DND-41 (cell line): Measurements from ENCODE around the gene RING1.

Experiments used
- ATAC-seq: fragments of 200-7000 bp; cut with Tn5 transposase; 3 replicates; pipeline ENCODE4 v1.9.1; 2021; ENCODE audit warnings: low read depth; ENCODE audit not compliant: insufficient read depth
- DNase-seq: peaks from one replicate; pipeline ENCODE4 v3.0.0-alpha.2; 2020
- H2AFZ ChIP-seq: 2 replicates; pipeline ENCODE4 v1.6.0; 2012; ENCODE audit warnings: low read depth, low read length
- H3K27ac ChIP-seq: 2 replicates; pipeline ENCODE4 v1.5.1; 2012; ENCODE audit warnings: low read length, inconsistent platforms
- H3K27me3 ChIP-seq: fragments of 200-600 bp; sonication (generic); 2 replicates; pipeline ENCODE4 v1.6.0; 2012; ENCODE audit warnings: low read length, mild to moderate bottlenecking, inconsistent platforms; ENCODE audit not compliant: insufficient read depth, poor library complexity
- H3K36me3 ChIP-seq: 2 replicates; pipeline ENCODE4 v1.5.1; 2012; ENCODE audit warnings: low read length, inconsistent platforms; ENCODE audit not compliant: insufficient read depth
- H3K4me1 ChIP-seq: 2 replicates; pipeline ENCODE4 v1.5.1; 2012; ENCODE audit warnings: mild to moderate bottlenecking, low read length; ENCODE audit not compliant: insufficient read depth
- H3K4me2 ChIP-seq: 2 replicates; pipeline ENCODE4 v1.6.0; 2012; ENCODE audit warnings: mild to moderate bottlenecking, moderate library complexity, low read length, inconsistent platforms; ENCODE audit not compliant: insufficient read depth
- H3K4me3 ChIP-seq, 2 experiments: fragments of 200-600 bp in 1 of 2; shearing (Covaris generic) in 1 of 2; 2 replicates each; pipeline ENCODE4 v1.5.1; 2012 to 2016; ENCODE audit warnings: inconsistent platforms in 2 of 2, low read length in 2 of 2, mild to moderate bottlenecking in 2 of 2, low read depth in 1 of 2, moderate library complexity in 1 of 2
- H3K79me2 ChIP-seq: 2 replicates; pipeline ENCODE4 v1.6.0; 2012; ENCODE audit warnings: low read length, inconsistent platforms; ENCODE audit not compliant: insufficient read depth
- H3K9ac ChIP-seq: 2 replicates; pipeline ENCODE4 v1.6.0; 2012; ENCODE audit warnings: low read depth, mild to moderate bottlenecking, inconsistent platforms, low read length, moderate library complexity
- H3K9me3 ChIP-seq: 2 replicates; pipeline ENCODE4 v1.5.1; 2012; ENCODE audit warnings: low read length, moderate library complexity, mild to moderate bottlenecking, inconsistent platforms; ENCODE audit not compliant: insufficient read depth, severe bottlenecking
- H4K20me1 ChIP-seq: 2 replicates; pipeline ENCODE4 v1.6.0; 2012; ENCODE audit warnings: low read length; ENCODE audit not compliant: insufficient read depth
- EZH2 ChIP-seq: IDR thresholded peaks from 3 replicates; pipeline ENCODE4 v1.6.1; 2012; ENCODE audit warnings: borderline replicate concordance, low read depth, mild to moderate bottlenecking, moderate library complexity, low read length, inconsistent platforms; ENCODE audit not compliant: severe bottlenecking
- TF ChIP-seq, protein P1 (sequence below): IDR thresholded peaks from 2 replicates; pipeline ENCODE4 v1.5.1; 2012; ENCODE audit warnings: borderline replicate concordance, low read length, moderate library complexity, mild to moderate bottlenecking; ENCODE audit not compliant: poor library complexity, severe bottlenecking; ENCODE audit errors: extremely low read depth

Gene RING1

GRCh38 chr6:33166811-33167210, 41.5 kb upstream of the RING1 start:
- Histone ChIP-seq H3K79me2 (no peaks in the 10 kb centered on the region), H3K4me1 (peaks cover 3% of the 10 kb centered on the region), H3K27ac (no peak overlapping the region), H3K4me3 (no peak overlapping the region), H3K9ac (no peak overlapping the region), H3K9me3 (no peaks in the 10 kb centered on the region), H3K4me2 (no peak overlapping the region), H3K36me3 (no peaks in the 10 kb centered on the region), H4K20me1 (no peaks in the 10 kb centered on the region), H2AFZ (no peak overlapping the region), H3K27me3 (no peaks in the 10 kb centered on the region)
- ATAC-seq (no peak), DNase-seq (no peak)
- TF ChIP-seq, protein P1, sequence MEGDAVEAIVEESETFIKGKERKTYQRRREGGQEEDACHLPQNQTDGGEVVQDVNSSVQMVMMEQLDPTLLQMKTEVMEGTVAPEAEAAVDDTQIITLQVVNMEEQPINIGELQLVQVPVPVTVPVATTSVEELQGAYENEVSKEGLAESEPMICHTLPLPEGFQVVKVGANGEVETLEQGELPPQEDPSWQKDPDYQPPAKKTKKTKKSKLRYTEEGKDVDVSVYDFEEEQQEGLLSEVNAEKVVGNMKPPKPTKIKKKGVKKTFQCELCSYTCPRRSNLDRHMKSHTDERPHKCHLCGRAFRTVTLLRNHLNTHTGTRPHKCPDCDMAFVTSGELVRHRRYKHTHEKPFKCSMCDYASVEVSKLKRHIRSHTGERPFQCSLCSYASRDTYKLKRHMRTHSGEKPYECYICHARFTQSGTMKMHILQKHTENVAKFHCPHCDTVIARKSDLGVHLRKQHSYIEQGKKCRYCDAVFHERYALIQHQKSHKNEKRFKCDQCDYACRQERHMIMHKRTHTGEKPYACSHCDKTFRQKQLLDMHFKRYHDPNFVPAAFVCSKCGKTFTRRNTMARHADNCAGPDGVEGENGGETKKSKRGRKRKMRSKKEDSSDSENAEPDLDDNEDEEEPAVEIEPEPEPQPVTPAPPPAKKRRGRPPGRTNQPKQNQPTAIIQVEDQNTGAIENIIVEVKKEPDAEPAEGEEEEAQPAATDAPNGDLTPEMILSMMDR = no peak
- no peak for TF ChIP-seq EZH2

DNA sequence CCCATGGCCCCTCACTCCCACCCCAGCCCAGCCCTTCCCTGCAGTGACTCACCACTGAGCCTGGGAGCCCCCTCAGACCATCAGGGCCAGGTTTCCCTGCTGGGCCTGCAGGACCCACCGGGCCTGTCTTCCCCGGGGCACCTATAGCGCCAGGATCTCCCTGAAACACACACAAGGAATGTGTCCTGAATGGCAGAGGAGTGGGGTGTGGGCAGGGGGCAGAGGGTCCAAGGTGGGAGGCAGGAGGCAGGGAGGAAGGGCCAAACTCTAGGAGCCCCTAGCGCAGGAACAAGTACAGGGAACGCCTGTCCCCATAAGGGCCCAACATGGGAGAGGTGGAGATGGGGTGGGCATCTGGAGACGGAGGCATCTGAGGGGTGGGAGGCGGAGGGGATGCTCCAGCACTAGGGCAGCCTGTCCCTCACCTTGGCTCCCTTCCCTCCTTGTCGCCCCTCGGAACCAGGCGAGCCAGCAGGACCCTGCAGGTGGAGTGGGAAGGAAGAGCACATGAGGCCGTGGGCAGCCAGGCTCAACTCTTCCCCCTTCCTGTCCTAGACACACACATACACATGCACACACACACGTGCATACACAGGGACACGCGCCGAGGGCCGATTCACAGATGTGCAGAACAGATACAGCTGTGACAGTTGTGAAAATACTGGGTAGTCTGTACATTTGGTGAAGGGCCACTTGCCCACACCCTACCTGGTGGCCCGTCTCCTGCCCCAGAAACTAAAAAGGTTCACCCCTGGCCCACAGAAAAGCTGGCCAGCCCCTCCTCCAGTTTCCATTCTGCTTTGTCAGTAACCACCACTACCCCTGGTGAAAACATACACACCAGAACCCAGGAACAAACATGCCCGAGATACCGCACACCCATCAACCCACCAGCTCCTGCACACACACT, 40.7 kb upstream of the RING1 start:
- H3K79me2 ChIP-seq = no peaks in the 10 kb centered on the region
- H3K4me2 ChIP-seq = no peak overlapping the region
- H3K36me3 ChIP-seq = no peaks in the 10 kb centered on the region
- DNase-seq (no peak), ATAC-seq (no peak)
- no peaks in the 10 kb centered on the region for H3K27me3 ChIP-seq
- no peaks in the 10 kb centered on the region for H3K9me3 ChIP-seq
- no peak overlapping the region for H3K9ac ChIP-seq
- no peak overlapping the region for H3K4me3 ChIP-seq
- no peaks in the 10 kb centered on the region for H4K20me1 ChIP-seq
- no peaks in the 10 kb centered on the region for H3K4me1 ChIP-seq
- no peak overlapping the region for H2AFZ ChIP-seq
- no peak overlapping the region for H3K27ac ChIP-seq
- TF ChIP-seq, protein P1 = no peak
- no peak for TF ChIP-seq EZH2

GRCh38 chr6:33168284-33168601, 40.1 kb upstream of the RING1 start:
- TF ChIP-seq, protein P1 = no peak
- TF ChIP-seq EZH2 = no peak
- H3K36me3 ChIP-seq = no peaks in the 10 kb centered on the region
- no peak overlapping the region for H3K4me3 ChIP-seq
- H3K27me3 ChIP-seq = no peaks in the 10 kb centered on the region
- H3K79me2 ChIP-seq = no peaks in the 10 kb centered on the region
- no peak overlapping the region for H3K9ac ChIP-seq
- no peaks in the 10 kb centered on the region for H3K4me1 ChIP-seq
- no peak for ATAC-seq
- no peak overlapping the region for H2AFZ ChIP-seq
- H3K4me2 ChIP-seq = no peak overlapping the region
- no peak overlapping the region for H3K27ac ChIP-seq
- DNase-seq = no peak
- H4K20me1 ChIP-seq = no peaks in the 10 kb centered on the region
- H3K9me3 ChIP-seq = no peaks in the 10 kb centered on the region

- Histone ChIP-seq H2AFZ (no peak overlapping the region), H3K36me3 (no peaks in the 10 kb centered on the region), H3K4me1 (no peaks in the 10 kb centered on the region), H3K9ac (no peak overlapping the region), H3K79me2 (no peaks in the 10 kb centered on the region), H3K27ac (no peak overlapping the region), H4K20me1 (no peaks in the 10 kb centered on the region), H3K4me2 (no peak overlapping the region), H3K4me3 (no peak overlapping the region), H3K9me3 (no peaks in the 10 kb centered on the region), H3K27me3 (no peaks in the 10 kb centered on the region)
- no peak for DNase-seq
- no peak for ATAC-seq
- TF ChIP-seq EZH2 = no peak
- TF ChIP-seq, protein P1 = no peak
Measured at GRCh38 chr6:33168639-33169038, 39.7 kb upstream of the RING1 start.
